DMS 273 treated with DMSO at 0.1 percent for 48 hours (cell line): ENCODE data around the gene COL15A1.

ENCODE experiments used
- DNase-seq: peaks from one replicate; lab custom pipeline; 2025; lab: John Stamatoyannopoulos, UW

COL15A1 gene

DNA sequence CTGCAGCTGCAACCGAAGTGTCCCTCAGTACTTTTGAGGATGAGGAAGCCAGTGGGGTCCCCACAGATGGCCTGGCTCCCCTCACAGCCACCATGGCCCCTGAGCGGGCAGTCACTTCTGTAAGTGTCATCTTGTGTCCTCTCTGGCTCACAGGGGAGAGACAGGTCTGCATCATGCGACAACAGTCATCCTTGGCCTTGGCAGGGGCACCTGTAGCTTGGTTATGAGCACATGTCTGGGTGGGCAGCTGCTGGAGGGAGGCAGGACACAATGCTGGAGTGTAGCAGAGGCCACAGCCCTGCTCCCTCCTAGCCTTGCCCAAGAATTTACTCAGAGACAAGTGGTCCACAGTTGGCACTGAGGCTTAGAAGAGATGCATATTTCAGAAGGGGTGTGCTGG, 71.7 kb downstream of the COL15A1 start:
- DNase-seq = no peak

DNA sequence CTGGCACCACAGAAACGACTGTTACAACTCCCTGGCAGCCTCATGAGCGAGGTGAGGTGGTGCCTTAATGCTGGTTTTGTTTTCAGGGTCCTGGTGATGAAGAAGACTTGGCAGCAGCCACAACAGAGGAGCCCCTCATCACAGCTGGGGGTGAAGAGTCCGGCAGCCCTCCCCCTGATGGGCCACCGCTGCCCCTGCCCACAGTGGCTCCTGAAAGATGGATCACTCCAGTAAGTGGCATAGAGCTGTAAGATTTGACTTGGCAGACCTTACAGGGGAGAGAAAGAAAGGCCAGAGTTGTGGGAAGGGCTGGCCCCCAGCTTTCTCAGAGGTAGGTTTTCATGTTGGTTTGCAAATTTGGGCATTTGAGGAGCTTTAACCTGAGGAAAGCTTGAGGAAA, 72.2 kb downstream of the COL15A1 start:
- no peak for DNase-seq

DNA sequence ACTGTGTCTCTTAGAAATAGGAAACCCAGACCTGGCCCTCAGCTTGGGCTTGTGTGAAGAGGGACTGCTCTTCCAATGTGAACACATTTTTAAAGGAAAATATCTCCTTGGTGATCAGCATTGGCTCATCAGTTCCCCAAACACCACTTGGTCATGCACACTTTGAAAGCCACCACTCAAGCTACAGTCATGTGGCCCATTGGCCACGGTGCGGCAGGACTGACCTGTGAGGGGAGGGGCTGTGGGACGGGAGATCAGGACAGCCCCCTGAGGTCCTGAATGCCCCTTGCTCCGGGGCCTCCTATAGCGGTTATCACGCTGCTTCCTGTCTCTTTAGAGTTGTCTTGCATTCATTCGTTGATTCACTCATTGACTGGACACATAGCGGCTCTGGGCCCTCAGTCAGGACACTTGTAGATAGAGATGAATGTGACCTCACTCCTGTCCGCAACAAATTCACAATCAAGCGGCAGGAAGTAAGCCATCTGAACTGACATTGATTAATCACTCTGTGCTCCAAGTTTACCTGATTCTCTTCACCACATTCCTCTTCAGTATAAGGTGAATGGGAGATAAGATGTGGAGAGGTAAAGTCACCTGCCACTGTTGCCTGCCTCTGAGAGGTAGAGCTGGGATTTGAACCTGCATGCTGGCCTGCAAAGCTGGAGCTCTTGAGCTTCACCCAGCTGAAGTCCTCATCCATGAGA, 73.1 kb downstream of the COL15A1 start:
- no peak for DNase-seq

DNA sequence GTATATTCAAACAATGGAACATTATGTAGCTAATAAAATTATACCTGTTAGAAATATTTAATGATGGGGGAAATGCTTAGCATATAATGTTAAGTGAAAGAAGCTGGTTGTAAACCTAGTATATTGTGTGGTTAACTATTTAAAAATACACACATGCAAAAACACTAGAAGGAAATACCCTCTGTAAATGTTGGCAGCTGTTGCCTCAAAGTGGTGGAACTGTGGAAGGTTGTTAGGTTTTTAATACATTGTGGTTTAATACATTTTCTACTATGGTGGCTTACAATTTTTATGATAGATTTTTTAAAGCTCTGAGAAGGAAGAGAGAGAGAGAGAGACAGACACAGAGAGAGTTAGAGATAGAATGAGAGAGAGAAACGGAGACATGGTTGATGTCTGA, 74.9 kb downstream of the COL15A1 start:
- no peak for DNase-seq

DNA sequence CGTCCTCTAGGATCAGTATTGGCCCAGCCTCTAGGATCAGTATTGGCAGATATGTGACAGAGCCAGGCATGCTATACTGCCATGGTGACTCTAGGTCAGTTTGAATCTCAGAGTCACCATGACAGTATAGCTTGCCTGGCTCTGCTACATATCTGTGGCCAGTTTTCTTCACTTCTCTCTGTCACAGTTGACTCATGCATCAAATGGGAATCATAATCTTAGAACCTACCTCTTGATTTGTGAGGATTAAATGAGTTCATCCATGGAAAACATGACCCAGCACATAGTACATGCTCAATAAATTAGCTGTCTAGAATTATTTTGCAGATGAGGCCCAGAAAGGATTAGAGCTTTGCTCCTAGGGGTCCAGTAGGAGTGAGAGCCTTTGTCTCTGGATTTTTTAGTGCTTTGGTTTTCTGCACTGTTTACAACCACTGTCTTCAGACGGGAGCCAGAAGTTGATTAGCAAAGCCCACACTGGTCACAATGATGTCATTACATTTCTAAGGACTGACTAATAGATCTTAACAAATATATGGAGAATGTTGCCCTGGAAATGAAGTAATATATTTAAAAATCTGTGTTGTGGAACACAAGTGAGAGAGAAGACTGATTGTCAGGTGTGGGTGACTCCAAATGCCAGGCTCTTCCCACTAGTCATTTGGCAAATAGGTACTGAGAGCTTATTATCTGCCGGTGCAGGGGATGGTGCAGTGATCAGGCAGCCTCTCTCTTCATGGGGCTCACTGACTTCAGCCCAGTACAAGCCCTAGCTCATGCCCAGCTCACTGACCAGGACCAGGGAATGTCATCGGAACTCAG, 76.0 kb downstream of the COL15A1 start:
- no peak for DNase-seq

DNA sequence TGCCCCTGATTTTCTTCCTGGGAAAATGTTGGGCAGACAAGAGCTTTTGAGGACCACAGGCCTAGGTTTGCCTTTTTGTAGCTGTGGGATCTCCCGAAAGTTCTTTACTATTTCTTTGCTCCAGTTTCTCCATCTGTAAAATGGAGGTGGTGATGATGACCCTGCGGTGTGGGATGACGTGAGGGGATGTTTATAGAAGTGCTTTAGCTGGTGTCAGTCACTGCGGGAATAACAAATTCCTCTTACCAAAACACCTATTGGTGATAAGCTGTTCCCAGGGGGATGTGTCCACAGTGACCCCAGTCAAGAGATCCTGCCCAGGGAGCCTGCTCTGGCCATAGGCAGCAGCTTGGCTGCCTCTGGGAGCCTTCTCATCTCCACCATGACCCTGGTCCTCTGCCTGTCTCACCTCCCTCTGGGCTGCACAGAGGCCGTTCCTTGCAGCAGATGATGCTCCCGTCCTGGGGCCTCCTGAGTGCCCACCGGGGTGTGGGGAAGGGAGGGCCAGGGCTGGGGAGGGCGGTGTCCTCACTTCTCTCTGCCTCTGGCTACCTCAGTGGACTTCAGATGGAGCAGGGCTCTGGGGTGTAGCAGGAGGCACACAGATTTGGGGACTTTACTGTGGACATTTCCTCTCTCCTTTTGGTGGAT, 77.2 kb downstream of the COL15A1 start:
- DNase-seq = no peak

DNA sequence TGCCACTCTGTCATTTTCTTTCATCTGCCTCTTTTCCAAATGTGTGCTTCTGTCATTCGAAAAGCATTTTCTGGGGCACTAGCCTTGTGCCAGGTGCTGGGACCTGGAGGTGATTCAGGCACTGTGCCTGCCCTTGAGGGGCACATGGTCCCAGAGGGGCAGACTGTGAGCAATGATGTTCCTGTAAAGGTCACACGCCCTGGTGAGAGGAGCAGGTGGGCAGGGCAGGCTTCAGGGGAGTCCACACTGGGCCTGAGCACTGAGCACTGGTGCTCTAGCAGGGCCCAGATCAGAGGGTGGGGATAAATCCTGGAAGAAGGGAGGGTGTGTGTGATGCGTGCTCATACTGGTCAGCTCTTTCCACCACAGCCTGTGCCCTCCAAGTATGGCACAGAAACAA, 77.8 kb downstream of the COL15A1 start:
- no peak for DNase-seq

DNA sequence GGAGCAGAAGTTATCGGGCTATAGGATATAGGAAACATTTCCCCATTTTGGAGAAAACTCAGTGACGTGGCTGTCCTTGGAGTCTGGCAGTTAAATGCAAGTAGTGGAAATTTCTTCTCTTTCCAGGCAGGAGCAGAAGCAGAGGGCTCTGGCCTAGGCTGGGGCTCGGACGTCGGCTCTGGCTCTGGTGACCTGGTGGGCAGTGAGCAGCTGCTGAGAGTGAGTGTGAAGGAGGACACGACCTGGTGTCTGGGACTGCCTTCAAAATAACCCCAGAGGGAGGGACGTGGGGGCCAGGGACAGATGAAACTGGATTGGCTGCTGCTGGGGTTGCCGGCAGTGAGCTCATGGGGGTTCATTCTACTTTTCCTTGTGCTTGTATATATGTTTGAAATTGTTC, 79.5 kb downstream of the COL15A1 start:
- DNase-seq = no peak

DNA sequence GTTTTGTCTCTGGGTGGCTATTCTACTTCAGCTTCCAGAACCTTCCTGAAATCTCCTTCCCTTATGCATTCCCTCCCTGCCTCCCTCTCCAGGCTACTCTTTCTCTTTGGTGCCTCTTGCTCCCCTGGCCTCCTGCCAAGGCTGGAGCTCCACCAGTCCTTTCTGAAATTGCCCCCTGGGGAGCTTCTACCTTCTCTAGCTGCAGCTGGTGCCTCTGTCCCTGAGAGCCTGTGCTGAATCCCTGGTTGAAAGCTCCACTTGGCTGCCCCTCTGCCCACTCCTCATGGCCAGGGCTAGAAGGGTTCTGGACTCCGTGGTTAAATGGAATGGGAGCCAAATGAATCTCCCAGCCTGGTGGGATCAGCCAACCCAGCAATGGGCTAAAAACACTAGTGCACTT, 80.1 kb downstream of the COL15A1 start:
- DNase-seq = peak; percentile 43

DNA sequence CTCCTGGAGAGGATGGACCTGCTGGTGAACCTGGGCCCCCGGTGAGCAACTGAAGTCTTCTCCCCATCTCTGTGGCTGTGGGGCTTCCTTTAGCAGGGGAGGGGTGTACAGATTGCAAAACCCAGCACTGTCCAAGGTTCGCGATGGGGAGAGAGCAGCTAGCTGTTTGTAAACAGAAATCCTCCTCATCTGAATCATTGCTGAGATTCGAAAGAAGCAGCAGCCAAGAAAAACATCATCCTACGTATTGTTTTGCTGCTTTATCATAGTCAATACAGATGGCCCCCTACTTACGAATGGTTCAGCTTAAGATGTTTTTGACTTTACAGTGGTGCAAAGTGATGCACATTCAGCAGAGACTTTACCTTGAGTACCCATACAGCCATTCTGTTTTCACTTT, 81.3 kb downstream of the COL15A1 start:
- no peak for DNase-seq

DNA sequence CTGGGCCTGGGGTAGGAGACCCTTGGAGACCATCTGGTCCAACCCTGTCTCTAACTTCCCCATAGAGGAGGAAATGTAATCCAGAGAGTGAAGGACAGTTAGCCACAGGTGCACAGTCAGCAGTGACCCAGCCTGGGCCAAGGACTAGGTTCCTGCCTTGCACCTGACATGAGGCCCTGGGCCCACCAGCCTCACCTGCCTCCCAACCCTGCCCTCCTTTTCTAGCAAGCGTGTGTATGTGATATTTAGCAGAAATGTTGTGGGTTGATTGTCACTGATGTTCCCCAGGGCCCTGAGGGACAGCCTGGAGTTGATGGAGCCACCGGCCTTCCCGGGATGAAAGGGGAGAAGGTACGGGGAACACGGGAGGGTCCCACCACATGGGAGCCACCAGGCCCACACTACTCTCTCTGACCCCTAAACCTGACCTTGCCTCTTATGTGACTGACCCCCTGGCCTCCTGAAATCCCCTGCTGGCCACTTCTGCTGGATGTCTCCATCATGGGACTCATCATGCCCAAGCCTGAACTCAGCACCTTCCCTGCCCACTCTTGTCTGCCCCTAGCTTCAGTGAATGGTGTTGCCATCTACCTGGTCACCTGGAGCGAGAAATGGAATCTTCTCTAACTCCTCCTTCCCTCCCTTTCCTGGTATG, 82.0 kb downstream of the COL15A1 start:
- no peak for DNase-seq

DNA sequence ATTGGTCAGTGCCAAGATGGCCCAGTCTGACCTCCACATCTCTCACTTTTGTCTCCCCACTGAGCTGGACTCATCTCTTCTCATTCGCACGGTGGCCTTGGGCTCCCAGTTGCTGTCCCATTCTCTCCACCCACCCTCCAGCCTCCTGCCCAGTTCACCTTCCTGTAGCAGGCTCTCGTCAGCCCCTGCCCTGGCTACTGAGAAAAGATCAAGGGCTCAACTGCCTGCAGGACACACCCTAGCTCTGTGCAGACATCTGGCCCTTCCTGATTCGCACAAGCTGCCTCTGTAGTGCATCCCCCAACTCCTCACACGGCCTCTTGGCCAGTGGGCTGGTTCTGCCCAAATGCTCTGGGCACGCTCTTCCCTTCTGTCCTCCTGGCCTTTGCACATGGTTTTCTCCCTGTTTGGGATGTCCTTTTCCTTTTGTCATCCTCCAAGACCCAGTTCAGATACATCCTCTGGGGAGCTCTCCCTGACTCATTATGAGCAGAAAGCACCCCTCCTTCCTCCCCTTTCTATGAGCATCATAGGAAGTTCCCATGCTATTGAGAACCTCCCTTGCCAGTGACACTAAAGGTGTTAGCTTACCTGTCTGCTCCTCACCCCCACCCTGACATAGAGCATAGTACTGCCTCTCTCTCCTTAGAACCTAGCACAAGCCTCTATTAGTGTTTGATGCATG, 82.7 kb downstream of the COL15A1 start:
- DNase-seq = no peak

DNA sequence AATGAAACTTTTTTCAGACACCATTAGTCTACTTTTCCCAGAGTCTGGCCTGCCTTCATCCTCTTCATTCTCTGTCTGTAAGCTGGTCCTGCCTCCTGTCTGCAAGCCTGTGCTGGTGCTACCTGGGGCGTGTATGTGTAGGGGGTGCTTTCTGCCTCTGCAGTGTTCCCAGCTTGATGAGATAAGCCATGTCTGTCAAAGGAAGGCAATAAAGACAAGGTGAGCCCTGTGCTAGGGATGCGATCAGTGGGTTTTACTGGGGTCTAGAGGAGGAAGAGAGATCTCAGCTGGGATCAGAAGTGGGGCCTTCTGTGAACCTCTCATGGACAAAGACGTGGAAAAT, 83.2 kb downstream of the COL15A1 start:
- no peak for DNase-seq

DNA sequence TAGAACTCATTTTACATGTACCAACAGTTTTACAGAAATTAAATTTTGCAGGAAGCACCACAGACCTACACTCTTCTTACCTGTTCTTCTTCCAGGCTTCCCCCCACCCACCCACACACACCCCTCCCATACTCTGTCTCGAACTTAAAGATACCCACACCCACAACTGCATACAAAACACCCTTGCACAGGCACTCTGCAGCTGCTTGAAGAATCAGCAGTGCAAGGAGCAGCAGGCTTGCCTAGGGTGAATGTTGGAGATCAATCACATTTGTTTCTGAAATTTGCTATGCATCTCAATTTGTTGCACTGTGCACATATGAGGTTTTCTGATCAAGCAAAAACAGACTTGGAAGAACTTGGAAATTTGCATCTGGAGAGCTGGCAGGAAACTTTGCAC, 83.7 kb downstream of the COL15A1 start:
- no peak for DNase-seq

DNA sequence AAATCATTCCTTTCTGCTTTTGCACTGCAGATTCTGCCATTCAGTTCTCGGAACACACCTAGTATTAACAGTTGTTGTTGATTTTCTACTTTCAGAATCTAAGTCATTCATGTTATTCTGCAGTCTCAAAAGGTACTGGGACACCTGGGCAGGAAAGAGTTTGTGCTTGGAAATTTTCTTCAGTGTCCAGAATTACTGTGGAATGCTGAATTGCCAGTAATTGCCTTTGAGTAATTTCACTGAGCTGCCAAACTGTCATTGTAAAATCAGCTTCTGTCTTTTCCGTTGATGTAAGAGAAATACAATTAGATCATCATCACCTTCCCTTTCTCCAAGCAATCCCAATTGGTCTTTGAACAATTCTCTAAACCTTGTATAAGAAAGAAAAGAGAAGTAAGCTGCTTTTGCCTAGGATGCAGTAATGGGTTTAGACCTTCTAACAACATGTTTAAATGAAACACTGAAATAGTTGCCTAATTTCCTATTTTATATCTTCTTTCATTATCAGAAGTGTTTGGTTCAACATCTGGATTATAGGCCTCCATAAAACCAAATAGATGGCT, 85.5 kb downstream of the COL15A1 start:
- no peak for DNase-seq

DNA sequence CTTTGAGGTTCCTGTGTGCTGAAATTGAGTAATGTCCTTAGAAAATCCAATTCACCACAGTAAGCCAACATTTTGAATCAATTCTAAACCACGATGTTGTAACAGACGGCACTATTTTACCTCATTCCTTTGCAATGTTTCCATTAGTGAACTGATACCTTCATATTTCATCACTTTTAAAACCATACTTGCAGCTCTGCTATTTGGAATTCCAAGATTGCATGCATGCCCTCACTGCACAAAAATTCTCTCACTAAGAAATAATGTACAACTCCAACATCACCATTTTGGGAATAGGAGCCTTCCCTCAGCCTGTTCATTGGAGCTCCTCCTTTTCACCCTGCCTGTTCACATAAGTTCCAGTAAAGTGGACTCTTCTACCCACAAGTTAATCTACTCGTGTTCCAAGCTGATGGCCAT, 86.4 kb downstream of the COL15A1 start:
- no peak for DNase-seq

DNA sequence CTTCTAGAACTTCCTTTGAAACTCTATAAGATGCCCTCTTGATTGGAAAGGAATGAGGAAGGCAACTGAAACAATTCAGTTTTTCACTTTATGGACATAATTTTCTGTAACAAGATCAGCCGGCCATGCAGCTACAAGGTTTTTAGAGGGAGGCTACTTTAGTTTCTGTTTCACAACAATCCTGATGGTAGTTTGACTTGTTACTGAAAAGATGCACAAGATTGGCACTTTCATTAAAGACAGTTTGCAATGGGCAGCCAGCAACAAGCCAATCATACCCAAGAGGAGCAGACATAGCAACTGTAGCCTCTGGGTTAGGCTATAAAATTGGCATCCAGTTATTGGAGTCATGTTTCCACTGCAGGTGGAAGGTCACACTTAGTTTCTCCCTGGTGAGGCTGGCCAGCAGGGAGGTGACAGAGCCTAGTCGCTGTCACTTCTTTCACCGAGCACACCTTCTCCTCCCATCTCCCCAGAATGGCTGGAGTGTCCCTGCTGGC, 87.0 kb downstream of the COL15A1 start:
- no peak for DNase-seq

DNA sequence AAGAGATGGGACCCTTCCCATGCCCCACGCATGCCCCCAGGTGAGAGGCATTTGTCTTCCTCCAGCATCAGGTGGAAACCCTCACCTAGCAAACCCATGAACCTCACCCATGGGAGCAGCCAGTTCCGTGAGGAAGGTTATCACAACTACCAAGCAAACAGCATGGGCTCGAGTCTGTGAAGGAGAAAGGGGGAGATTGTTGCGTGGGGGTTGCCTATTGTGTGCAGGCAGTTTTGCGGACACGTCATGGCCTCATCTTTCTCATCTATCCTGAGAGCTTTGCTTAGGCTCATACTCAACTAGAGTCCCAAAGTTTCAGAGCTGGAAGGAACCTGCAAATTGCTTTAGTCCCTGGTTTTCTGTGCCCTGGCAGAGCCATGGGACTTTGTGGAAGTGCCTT, 87.6 kb downstream of the COL15A1 start:
- no peak for DNase-seq

DNA sequence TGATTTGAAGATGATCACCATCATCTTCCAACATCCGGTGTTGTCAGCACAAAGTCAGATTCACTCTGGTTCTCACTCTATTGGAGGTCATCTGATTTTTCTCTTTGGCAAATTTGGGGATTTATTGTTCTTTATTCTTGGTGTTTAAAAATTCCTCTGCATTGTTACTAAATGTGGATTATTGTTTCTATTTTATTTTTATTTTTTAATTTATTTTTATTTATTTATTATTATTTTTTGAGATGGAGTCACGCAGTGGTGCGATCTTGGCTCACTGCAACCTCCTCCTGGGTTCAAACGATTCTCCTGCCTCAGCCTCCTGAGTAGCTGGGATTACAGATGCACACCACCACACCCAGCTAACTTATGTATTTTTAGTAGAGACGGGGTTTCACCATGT, 88.3 kb downstream of the COL15A1 start:
- DNase-seq = no peak

DNA sequence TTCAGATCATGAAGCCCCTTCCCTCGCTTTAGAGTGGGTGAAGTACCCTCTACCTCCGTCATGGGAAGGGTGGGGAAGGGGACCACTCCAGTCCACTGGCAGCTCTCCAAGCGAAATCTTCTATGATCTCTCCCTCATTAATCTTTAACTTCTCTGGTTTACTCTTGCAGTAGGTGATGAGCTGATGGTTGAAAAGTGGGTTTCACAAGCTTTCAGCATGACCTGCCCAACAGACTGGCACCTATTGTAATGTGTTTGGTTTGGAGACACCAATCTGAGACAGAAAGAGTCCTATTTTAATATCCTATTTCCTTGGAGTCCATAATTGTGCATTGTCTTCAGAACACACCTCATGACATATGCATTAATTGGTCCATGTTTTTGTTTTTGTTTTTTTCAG, 90.4 kb downstream of the COL15A1 start:
- no peak for DNase-seq

DNA sequence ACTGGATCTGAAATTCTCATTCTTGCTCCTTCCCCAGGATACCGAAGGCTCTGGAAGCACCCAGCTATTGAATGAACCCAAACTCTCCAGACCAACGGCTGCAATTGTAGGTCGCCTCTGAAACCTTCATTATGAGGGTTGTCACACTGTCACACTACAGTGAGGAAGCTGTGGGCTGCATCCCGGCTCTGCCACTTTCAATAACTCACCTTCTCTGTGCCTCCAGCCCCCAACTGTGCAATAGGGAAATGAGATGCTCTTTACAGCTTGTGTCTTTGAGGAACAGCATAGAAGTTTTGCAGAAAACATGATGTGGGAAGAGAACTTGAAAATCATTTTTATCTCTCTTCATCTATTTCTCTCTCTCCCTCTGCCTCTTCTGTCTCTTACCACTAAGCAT, 91.6 kb downstream of the COL15A1 start:
- no peak for DNase-seq
